Nucleus accumbens (tissue), 56 donors: Measurements from ENCODE around the gene IL18BP.

Experiments used
- DNase-seq, 56 donors: peaks; one replicate each; lab custom pipeline; 2025; lab: John Stamatoyannopoulos, UW

IL18BP gene

GRCh38 chr11:72040491-72041363 is 42.0 kb downstream of the IL18BP start:
- DNase-seq = peak; percentile 65 to 97 (median 91)

GRCh38 chr11:72041364-72042063 is 42.8 kb downstream of the IL18BP start:
- DNase-seq = peak in 55 of 56 donors; percentile 44 to 95 (median 79)

- no peak for DNase-seq
Measured at GRCh38 chr11:72042064-72042745, 43.5 kb downstream of the IL18BP start.

GRCh38 chr11:72045849-72046248 is 47.1 kb downstream of the IL18BP start:
- peak in 9 of 56 donors; percentile 13 to 54 (median 26) for DNase-seq

GRCh38 chr11:72048766-72049460 is 50.2 kb downstream of the IL18BP start:
- no peak for DNase-seq
